ENCODE results near the gene NRF1. TPM values are rescaled to one million over a fixed set of nuclear protein-coding genes. Genes with fewer than 3 reads are reported as not detected.

The NRF1 gene
- total RNA-seq, 3 donors from 2014 or later: 13.3 to 21.8 (median 17.4) TPM

GRCh38 chr7:129675521-129675920 lies 64.0 kb downstream of the NRF1 start:
- no peak for ATAC-seq
- H3K9me3 ChIP-seq: peaks cover 9% of the 10 kb centered on the region
- intact Hi-C loops (cut with DNase I, micrococcal nuclease): no loop called here
- no peak for DNase-seq
- no peaks in the 10 kb centered on the region for H3K4me1 ChIP-seq (ENCODE audit: low read depth)
- H3K4me3 ChIP-seq: no peak overlapping the region
- no peak for TF ChIP-seq CTCF (IDR thresholded peaks at IDR 0.05)
- H3K36me3 ChIP-seq (ENCODE audit: low read depth): no peaks in the 10 kb centered on the region

GRCh38 chr7:129676017-129676897 lies 64.7 kb downstream of the NRF1 start:
- peaks cover 9% of the 10 kb centered on the region for H3K9me3 ChIP-seq
- H3K36me3 ChIP-seq (ENCODE audit: low read depth): no peaks in the 10 kb centered on the region
- TF ChIP-seq CTCF (IDR thresholded peaks at IDR 0.05): no peak
- no peaks in the 10 kb centered on the region for H3K4me1 ChIP-seq (ENCODE audit: low read depth)
- intact Hi-C loops (cut with DNase I, micrococcal nuclease): no loop called here
- DNase-seq (no peak), ATAC-seq (no peak)
- H3K4me3 ChIP-seq: no peak overlapping the region

- ATAC-seq (no peak), DNase-seq (no peak)
- Histone ChIP-seq H3K36me3 (ENCODE audit: low read depth) (no peaks in the 10 kb centered on the region), H3K9me3 (peaks cover 9% of the 10 kb centered on the region), H3K4me3 (no peak overlapping the region), H3K4me1 (ENCODE audit: low read depth) (no peaks in the 10 kb centered on the region)
- intact Hi-C loops (cut with DNase I, micrococcal nuclease): no loop called here
- TF ChIP-seq CTCF (IDR thresholded peaks at IDR 0.05): no peak
These were observed 66.3 kb downstream of the NRF1 start for GRCh38 chr7:129677796-129678195.

GRCh38 chr7:129678606-129679005 lies 67.1 kb downstream of the NRF1 start:
- Histone ChIP-seq H3K4me3 (no peak overlapping the region), H3K9me3 (peaks cover 9% of the 10 kb centered on the region), H3K36me3 (ENCODE audit: low read depth) (no peaks in the 10 kb centered on the region), H3K4me1 (ENCODE audit: low read depth) (no peaks in the 10 kb centered on the region)
- no peak for TF ChIP-seq CTCF (IDR thresholded peaks at IDR 0.05)
- no peak for DNase-seq
- no peak for ATAC-seq
- intact Hi-C loops (cut with DNase I, micrococcal nuclease): no loop called here

GRCh38 chr7:129680400-129680799 lies 68.9 kb downstream of the NRF1 start:
- Histone ChIP-seq H3K4me1 (ENCODE audit: low read depth) (no peaks in the 10 kb centered on the region), H3K4me3 (no peak overlapping the region), H3K36me3 (ENCODE audit: low read depth) (peaks cover 2% of the 10 kb centered on the region), H3K9me3 (peaks cover 5% of the 10 kb centered on the region)
- intact Hi-C loops (cut with DNase I, micrococcal nuclease): no loop called here
- no peak for ATAC-seq
- DNase-seq: no peak
- TF ChIP-seq CTCF (IDR thresholded peaks at IDR 0.05): no peak

All from mucosa of descending colon (tissue), 3 donors.